Fibroblast of skin of right biceps (primary cell): ENCODE results near the gene PIK3CB.
"Not testable (repeated sequence)": the region's sequence is repeated elsewhere in the genome, so short reads cannot be mapped to it uniquely, and the experiment has no call there.

Source experiments
- DNase-seq: peaks from one replicate; pipeline ENCODE4 v3.0.0-alpha.2; 2013

Gene PIK3CB

DNA sequence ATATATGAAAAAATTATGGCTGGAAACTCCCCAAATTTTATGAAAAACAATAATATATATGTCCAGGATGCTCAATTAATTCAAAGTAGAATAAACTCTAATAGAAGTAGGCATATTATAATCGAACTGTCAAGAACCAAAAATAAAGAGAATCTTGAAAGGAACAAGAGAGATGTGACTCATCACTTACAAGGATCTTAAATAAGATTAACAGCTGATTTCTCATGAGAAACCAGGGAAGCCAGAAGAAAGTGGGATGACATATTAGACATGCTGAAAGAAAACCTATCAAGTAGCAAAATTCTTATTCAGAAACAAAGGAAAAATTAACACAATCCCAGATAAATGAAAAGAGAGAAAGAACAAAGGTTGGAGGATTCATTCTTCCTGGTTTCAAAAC, 159.3 kb downstream of the PIK3CB start:
- peak; percentile 36 for DNase-seq

DNA sequence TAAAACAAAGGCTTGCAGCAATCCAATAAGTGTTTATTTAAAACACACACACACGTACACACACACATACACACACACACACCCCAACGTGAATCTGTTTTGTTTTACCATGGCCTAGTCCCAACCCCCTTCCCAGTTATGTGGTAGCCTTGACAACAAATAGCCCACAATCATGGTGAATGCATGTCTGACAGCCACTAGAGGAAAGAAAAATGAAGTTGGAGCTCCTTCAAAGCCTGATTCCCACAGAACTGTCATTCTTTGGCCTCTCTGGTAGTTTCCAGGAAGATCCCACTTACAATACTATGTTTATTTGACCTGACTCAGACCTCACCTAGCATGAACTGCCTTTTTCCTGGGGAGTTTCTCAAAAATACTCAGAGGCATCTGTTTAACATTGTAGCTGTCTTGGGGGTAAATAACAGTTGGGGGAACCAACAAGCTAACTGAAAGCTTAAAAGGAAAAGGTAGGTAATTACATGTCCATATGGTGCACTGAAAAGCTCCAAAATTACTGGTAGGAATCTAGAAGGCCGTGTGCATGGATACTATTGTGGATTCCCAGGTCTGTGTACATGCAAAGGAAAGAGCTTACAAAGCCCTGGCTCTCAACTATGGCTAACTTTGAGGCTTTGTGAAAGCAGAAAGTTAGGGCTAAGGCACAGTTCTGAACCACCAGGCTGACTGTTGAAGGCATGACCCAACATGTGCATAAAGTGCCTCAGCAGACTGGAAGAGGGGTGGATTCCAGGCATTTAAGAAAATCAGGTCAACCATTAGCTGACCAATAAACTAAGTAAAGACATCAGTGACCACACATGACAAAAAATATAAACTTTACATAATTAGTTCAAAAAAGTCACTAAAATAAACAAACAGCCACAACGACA, 160.8 kb downstream of the PIK3CB start:
- peak; percentile 76 for DNase-seq

DNA sequence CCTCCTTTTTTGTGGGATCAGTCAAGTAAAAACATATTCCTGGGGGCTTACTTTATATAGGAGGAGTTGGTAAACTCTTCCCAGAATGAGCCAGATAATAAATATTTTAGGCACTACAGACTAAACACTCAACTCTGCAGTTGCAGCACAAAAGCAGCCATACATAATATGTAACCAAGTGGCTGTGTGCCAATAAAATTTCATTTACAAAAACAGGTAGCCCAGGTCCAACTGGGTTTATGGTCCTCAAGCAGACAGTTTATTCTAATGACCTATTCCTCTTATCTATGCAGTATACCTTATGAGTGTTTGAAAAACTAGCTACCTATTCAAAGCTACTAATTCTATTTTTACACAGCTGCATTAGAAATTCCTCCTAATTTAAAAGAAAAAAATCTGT, 164.3 kb downstream of the PIK3CB start:
- no peak for DNase-seq

DNA sequence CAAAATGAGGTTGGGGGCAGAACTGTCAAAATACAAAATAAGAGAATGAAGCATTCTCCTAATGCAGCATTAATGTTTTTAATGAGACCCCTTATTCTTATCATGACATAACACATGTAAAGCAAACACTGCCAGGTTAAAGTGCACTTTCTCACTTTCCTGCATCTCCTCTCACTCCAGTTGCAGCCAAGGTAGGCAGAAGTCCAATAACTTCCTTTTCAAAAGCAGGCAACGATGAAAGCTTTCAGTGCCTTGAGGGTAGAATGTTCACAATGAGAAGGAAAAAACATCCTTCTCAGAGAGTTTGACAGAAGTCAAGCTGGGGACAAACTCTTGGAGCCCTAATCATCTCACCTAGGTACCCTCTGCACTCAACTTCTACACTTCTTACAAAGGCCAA, 166.6 kb downstream of the PIK3CB start:
- no peak for DNase-seq

DNA sequence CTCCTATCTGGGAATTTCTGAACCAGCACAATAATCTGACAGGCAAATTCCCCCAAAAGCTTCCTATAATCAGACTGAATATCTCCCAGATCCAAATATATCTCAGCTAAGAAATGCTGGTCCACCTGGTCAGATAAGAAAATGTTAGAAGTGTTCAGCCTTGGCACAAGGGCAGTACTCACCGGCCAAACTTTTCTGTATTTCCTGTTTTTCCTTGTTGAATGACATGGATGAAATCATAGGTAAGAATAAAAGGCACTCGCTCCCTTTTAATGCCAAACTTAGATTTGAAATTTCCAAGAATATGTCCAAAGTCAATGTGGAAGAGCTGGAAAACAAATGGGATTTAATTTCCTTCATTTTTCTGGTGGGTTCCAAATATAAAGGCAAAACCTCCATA, 177.2 kb downstream of the PIK3CB start:
- no peak for DNase-seq

DNA sequence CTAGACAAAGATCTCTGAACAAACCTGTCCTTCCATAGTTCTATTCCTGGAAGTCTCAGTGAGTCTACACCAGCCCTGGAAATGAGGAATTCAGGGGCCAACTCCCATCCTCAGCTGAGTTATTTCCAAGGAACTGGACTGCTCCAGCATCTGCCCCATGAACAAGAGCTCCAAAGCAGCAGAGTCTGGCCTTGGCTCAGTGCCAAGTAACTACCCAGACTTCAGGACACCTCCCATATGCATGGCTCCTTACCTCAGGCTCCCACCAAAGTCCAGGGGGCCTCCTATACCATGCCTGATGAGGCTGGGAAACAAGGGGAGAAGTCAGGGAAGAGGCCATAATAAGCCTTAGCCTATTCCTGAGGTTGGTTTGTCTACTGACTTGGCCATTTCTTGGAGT, 181.2 kb downstream of the PIK3CB start:
- DNase-seq = no peak

DNA sequence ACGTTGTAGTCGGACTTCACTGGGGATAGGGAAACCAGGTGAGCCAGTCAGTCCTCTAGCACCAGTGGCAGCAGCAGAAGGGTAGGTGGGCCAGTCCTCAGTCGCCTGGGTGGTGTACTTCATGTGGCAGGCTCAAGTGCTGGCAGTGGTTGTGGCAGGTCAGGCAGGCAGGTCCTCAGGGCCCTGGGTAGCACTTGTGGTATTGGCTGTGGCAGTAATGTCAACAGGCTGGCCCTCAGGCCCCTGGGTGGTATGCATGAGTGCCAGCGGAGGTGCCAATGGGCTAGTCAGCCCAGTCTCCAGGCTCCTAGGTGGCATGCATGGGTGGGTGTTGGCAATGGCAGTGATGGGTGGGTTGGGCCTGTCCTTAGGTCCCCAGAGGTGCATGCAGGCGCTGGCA, 185.6 kb downstream of the PIK3CB start:
- DNase-seq = no peak

DNA sequence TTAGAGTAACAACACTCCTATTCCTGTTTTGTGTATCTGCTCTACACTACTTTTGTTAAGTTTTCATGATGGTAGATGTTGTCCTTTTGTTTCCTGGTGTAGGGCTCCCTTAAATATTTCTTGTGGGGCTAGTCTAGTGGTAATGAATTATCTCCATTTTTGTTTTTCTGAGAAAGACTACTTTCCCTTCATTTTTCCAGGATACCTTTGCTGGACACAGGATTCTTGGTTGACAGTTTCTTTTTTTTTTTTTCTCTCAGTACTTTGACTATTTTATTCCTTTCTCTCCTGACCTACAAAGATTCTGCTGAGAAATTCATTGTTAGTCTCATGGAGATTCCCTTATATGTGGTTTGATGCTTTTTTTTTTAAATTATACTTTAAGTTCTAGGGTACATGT, 188.2 kb downstream of the PIK3CB start:
- DNase-seq = no peak

DNA sequence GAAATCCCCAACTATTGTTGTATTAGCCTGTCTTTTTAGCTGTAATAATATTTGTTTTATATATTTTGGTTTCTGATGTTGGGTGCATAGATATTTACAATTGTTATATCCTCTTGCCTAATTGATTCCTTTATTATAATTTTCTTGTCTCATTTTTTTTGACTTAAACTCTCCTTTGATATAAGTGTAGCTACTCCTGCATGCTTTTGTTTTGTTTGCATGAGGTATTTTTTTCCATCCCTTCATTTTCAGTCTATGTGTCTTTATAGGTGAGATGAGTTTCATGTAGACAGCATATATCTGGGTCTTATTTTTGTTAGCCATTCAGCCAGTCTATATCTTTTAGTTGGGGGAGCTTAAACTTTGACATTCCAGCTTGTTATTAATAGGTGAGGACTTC, 188.7 kb downstream of the PIK3CB start:
- no peak for DNase-seq

DNA sequence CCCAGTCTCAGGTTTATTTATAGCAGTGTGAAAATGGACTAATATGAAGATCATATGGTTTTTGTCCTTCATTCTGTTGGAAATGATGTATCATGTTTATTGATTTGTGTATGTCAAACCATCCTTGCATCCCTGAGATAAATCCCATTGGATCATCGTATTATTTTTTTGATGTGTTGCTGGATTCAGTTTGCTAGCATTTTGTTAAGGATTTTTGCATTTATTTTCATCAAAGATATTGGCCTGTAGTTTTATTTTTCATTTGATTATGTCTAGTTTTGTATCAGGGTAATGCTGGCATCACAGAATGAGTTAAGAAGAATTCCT, 191.8 kb downstream of the PIK3CB start:
- DNase-seq = no peak

DNA sequence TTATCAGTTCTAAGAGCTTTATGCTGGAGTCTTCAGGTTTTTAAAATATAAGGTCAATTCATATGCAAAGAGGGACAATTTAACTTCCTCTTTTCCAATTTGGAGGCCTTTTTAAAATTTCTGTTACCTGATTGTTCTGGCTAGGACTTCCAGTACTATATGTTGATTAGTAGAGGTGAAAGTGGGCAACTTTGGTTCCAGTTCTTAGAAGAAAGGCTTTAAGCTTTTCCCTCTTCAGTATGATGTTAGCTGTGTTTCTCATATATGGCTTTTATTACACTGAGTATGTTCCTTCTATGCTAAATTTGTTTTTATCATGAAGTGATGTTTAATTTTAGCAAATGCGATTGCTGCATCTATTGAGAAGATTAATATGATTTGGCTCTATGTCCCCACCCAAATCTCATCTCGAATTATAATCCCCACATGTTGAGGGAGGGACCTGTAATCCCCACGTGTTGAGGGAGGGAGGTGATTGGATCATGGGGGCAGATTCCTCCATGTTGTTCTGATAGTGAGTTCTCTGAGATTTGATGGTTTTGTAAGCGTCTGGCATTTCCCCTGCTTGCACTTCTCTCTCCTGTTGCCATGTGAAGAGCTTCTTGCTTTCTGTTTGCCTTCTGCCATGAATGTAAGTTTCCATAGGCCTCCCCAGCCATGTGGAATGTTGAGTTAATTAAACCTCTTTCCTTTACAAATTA, 192.4 kb downstream of the PIK3CB start:
- DNase-seq = no peak

DNA sequence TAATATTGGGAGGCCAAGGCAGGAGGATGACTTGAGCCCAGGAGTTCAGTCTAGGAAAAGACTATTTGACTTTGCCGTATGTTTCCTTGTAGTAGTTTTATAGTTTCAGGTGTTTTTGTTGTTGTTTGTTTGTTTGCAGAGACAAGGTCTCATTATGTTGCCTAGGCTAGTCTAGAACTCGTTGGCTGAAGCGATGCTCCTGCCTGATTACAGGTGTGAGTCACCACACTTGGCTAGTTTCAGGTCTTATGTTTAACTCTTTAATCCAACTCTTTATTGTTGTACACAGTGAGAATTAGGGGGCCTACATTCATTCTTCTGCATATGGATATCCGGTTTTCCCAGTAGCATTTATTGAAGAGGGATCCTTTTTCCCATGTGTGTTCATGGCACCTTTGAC, 194.2 kb downstream of the PIK3CB start:
- DNase-seq = no peak

DNA sequence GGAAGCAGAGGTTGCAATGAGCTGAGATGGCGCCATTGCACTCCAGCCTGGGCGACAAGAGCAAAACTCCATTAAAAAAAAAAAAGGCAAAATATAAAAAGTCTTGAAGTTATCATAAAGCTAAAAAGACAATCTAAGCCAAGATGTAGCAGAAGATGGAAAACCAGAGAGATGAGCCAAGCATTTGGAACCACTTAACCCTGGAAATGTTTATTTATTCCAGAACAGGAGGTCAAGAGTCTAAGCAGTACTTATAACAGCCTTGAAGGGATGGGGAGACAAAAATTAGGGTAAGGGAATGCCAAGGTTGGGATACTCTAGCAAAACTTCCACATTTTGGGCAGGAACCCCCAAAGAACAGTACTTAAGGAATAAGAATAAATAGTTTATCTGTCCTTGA, 196.1 kb downstream of the PIK3CB start:
- DNase-seq = no peak

DNA sequence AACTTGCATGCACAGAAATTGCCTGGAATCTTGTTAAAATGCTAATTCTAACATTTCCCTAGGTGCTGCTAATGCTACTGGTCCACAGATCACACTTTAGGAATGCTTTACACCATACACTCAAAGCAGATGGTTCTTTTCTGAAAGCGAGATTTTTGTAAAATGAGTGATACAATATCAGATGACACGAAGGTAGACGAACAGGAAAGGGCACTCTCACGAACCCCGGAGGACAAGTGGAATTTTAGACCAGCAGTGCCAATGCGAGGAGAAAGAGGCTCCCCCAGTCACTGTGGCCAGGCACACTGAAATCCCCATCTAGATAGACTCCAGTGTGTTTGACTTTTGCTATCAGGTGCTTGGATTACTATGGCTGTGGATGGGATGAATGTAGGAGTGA, 205.2 kb downstream of the PIK3CB start:
- DNase-seq = no peak

DNA sequence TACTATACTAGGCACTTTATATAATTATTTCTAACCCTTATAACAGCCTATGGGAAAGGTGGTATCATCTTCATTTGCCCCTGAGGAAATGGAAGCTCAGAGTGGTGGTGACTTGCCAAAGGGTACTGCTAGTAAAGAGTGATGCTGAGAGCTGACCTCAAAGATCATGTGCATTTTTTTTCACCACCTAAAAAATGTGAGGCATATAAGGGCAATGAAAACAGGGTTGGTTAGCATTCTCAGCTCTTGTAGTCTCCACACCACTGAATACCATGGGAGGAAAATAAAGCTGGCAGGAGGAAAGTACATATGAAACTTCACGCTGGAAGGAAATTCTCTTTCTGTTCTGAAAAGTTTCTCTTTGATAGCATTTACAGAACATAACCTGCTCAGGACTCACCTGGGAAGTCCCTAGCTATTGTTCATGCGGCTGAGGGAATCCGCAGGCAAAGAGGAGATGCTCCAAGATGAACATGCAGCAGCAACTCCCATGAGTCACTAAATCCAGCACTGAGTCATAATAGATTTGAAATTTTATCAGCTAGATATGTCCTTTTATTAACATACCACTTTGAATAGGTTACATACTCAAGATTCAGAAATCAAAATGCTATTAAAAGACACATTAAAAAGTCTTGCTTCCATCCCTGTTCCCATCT, 208.9 kb downstream of the PIK3CB start:
- peak; percentile 47 for DNase-seq

DNA sequence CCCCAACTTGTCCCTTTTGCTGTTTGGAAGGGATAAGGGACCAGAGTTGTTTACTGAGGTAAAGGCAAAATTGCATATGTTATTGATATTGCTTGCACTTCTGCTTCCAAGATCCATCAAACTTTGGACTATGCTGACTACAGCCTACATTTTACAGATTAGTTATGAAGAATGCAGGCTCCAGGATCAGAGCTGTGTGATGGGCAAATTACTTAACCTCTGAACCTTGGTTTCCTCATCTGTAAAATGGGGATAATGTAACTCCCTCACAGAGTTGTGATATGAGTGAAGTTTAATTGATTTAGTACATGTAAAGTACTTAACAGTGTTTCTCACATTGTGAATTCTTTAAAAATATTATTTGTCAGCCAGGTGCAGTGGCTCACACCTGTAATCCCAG, 210.2 kb downstream of the PIK3CB start:
- DNase-seq = no peak

DNA sequence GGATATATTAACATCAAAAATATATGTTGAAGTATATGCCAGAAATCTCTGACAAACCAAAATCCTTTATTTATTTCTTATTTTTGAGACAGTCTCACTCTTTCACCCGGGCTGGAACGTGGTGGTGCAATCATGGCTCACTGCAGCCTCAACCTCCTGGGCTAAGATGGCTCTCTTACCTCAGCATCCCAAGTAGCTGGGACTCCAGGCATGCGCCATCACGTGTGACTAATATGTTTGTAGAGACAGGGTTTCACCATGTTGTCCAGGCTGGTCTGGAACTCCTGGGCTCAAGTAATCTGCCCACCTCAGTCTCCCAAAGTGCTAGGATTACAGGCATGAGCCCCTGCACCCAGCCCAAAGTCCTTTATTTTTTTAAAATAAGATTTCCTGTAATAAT, 214.3 kb downstream of the PIK3CB start:
- no peak for DNase-seq

DNA sequence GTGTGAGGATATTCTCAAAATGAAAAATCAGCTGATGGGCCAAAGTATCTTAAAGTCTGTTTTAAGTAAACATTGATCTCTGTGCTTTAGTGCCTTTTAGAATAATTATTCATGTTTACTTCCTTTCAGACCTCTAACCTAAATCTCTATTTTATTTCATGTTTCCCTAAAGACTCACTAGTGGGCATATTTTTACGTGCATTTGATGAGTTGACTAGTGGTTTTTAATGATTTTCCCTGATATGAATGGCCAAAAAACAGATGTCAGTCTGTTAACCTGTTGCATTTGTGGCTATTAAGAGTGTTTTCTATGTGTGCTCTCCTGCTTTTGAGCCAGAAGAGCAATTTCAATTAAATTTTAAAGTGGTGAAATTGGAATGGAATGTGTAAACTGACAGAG, 219.3 kb downstream of the PIK3CB start:
- no peak for DNase-seq

DNA sequence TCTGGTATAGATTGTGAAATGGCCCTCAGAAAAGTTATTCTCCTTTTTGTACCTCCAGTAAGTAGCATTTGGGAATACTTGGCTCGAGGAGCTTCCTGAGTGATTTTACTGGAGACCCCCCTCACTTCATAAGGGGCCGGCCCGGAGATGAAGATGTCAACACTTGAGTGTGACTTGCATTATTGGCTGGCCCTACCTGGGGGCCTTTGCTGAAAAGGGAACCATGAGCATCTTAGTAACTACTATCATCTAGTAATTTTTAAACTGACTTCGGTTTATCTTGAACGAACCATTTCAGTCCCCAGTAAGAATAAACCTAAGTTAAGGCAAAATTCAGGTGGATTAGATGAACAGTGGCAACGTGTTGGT, 224.8 kb downstream of the PIK3CB start:
- DNase-seq = no peak

DNA sequence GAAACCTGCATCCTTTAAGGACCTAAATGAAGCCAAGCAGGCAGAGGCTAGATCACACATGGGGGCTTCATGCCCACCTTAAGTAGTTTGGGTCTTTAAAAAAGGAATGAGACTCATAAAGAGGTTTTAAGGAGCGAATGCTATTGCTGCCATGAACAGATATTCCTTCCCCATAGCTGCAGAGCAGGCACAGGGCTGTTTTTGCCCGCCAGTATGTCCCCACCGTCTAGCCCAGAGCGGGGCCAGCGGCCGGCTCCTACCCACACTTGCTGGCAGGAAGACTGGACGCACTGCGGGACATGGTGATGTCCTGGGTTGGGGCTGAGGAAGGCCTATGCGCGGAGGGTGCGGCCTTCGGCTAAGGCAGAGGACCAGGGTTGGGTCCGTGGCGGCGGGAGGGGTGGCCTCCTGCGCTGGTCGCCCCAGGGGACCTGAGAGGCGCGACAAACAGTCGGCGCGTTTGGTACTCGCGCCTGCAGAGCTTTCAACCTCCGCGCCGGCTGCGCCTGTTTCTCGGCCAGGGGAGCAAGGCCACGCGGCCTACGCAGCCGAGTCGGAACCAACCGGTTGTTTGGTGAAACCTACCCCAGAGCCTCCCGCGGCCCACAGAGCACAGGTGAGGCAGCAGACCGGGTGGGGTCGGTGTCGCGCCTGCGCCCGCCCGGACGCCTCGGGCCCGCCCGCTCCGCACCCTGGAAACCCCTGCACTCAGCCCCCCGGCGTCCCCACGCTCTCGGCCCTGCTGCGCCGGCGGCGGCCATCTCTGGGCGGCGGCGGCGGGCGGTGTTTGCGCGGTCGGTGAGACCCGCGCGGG, 226.2 kb downstream of the PIK3CB start, which contains the start of gene FAIM:
FAIM (plus strand) TSS at position 450 of the 814 bp plus-strand sequence. CDS start 10,956 bp downstream, outside the sequence.
- peak; percentile 68 for DNase-seq

DNA sequence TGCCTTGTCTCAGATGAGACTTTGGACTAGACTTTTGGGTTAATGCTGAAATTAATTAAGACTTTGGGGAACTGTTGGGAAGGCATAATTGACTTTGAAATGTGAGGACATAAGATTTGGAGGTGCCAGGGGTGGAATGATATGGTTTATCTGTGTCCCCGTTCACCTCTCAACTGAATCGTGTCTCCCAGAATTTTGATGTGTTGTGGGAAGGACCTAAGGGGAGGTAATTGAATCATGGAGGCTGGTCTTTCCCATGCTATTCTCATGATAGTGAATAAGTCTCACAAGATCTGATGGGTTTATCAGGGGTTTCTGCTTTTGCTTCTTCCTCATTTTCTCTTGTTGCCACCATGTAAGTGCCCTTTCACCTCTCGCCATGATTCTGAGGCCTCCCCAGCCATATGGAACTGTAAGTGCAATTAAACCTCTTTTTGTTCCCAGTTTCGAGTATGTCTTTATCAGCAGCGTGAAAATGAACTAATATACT, 230.6 kb downstream of the PIK3CB start:
- DNase-seq = not testable (repeated sequence)
